Activated CD4-positive, alpha-beta T cell treated with anti-CD3 and anti-CD28 coated beads, Interleukin-2, amount 10 ng/mL, durations not matched to agents 7 days and 5 days (primary cell): Measurements from ENCODE around the gene SSH3. TPM values are rescaled to one million over a fixed set of nuclear protein-coding genes. Genes with fewer than 3 reads are reported as not detected.

Experiments used
- CTCF ChIA-PET: fragments of 350-600 bp; sonication (Branson Sonifier 250); formaldehyde crosslinking; loops from one replicate; lab custom pipeline; 2021; ENCODE audit warnings: antibody characterized with exemption; lab: Charles Lee
- POLR2A ChIA-PET: fragments of 350-600 bp; sonication (Branson Sonifier 250); formaldehyde crosslinking; loops from one replicate; lab custom pipeline; 2021; ENCODE audit warnings: antibody characterized with exemption; lab: Charles Lee
- DNase-seq: peaks from one replicate; pipeline ENCODE4 v3.0.0-alpha.2; 2020
- H3K27ac Mint-ChIP-seq: one replicate; pipeline ENCODE4 v1.8.0; 2021; ENCODE audit warnings: mild to moderate bottlenecking, moderate library complexity, mixed read lengths
- H3K27me3 Mint-ChIP-seq: one replicate; pipeline ENCODE4 v1.8.0; 2021; ENCODE audit warnings: mixed read lengths
- H3K36me3 Mint-ChIP-seq: one replicate; pipeline ENCODE4 v1.8.0; 2021; ENCODE audit warnings: low read depth, mixed read lengths
- H3K4me1 Mint-ChIP-seq: one replicate; pipeline ENCODE4 v1.8.0; 2021; ENCODE audit warnings: mixed read lengths
- H3K4me3 Mint-ChIP-seq: one replicate; pipeline ENCODE4 v1.8.0; 2021; ENCODE audit warnings: mild to moderate bottlenecking, moderate library complexity, mixed read lengths
- H3K9me3 Mint-ChIP-seq: one replicate; pipeline ENCODE4 v1.8.0; 2021; ENCODE audit warnings: mixed read lengths
- total RNA-seq, 2 experiments: library from RNA; stranded (reverse); gene quantifications; one replicate each; pipeline ENCODE4 v1.2.3, GENCODE V29; 2021

SSH3 gene
- total RNA-seq, 2 experiments from 2014 or later: 8.2 to 9.6 TPM

- ChIA-PET CTCF (interaction anchor here (0.9 to 2.8 kb wide), 16 partner anchors 8 to 103 kb away, joined by 3 to 18 read pairs (median 4); partner anchors contain the start of genes ANKRD13D, GRK2 and PPP1CA), POLR2A (interaction anchor here (1.5 kb wide), 1 partner anchor 26 kb away, joined by 5 read pairs; no protein-coding TSS in a partner anchor)
- peaks cover 15% of the 10 kb centered on the region for H3K36me3 Mint-ChIP-seq
- H3K9me3 Mint-ChIP-seq: no peaks in the 10 kb centered on the region
- no peaks in the 10 kb centered on the region for H3K27me3 Mint-ChIP-seq
- no peak overlapping the region for H3K27ac Mint-ChIP-seq
- DNase-seq: no peak
- peak overlapping the region; percentile 43 for H3K4me3 Mint-ChIP-seq
- peaks cover 10% of the 10 kb centered on the region for H3K4me1 Mint-ChIP-seq
Measured at GRCh38 chr11:67303835-67304411, 593 bp downstream of the SSH3 start.

- no peak overlapping the region for H3K4me3 Mint-ChIP-seq
- CTCF ChIA-PET: interaction anchor here (0.9 to 2.8 kb wide), 11 partner anchors 9 to 42 kb away, joined by 3 to 18 read pairs (median 3); partner anchors contain the start of gene ANKRD13D
Measured at GRCh38 chr11:67304511-67305113, 1.3 kb downstream of the SSH3 start.

GRCh38 chr11:67306769-67307544 is 3.6 kb downstream of the SSH3 start:
- H3K36me3 Mint-ChIP-seq: peaks cover 8% of the 10 kb centered on the region
- H3K4me1 Mint-ChIP-seq: peaks cover 15% of the 10 kb centered on the region
- no peak overlapping the region for H3K4me3 Mint-ChIP-seq
- no peak for DNase-seq
- H3K27me3 Mint-ChIP-seq: no peaks in the 10 kb centered on the region
- ChIA-PET CTCF (interaction anchor here (0.5 to 3.0 kb wide), 3 partner anchors 10 to 94 kb away, joined by 3 to 13 read pairs (median 5); no protein-coding TSS in a partner anchor), POLR2A (no interaction called here)
- H3K9me3 Mint-ChIP-seq: no peaks in the 10 kb centered on the region
- H3K27ac Mint-ChIP-seq: no peak overlapping the region

More at GRCh38 chr11:67304511-67305113, 1.3 kb downstream of the SSH3 start:
- peaks cover 10% of the 10 kb centered on the region for H3K4me1 Mint-ChIP-seq
- no peak for DNase-seq
- H3K9me3 Mint-ChIP-seq: no peaks in the 10 kb centered on the region
- no peak overlapping the region for H3K27ac Mint-ChIP-seq
- no peaks in the 10 kb centered on the region for H3K27me3 Mint-ChIP-seq
- H3K36me3 Mint-ChIP-seq: peaks cover 13% of the 10 kb centered on the region
- POLR2A ChIA-PET: no interaction called here

- DNase-seq: no peak
- H3K4me3 Mint-ChIP-seq: no peak overlapping the region
- no peak overlapping the region for H3K27ac Mint-ChIP-seq
- no peaks in the 10 kb centered on the region for H3K9me3 Mint-ChIP-seq
- H3K27me3 Mint-ChIP-seq: no peaks in the 10 kb centered on the region
- peaks cover 17% of the 10 kb centered on the region for H3K4me1 Mint-ChIP-seq
- peaks cover 4% of the 10 kb centered on the region for H3K36me3 Mint-ChIP-seq
- CTCF ChIA-PET: interaction anchor here (0.8 to 3.0 kb wide), 4 partner anchors 9 to 75 kb away, joined by 3 to 13 read pairs (median 6); no protein-coding TSS in a partner anchor
- POLR2A ChIA-PET: no interaction called here
Measured at GRCh38 chr11:67307545-67308001, 4.2 kb downstream of the SSH3 start.

GRCh38 chr11:67308031-67308866 is 4.9 kb downstream of the SSH3 start:
- no peaks in the 10 kb centered on the region for H3K27me3 Mint-ChIP-seq
- no peaks in the 10 kb centered on the region for H3K9me3 Mint-ChIP-seq
- POLR2A ChIA-PET: no interaction called here
- no peak for DNase-seq
- CTCF ChIA-PET: interaction anchor here (0.8 to 3.0 kb wide), 5 partner anchors 9 to 74 kb away, joined by 3 to 13 read pairs (median 5); no protein-coding TSS in a partner anchor
- H3K27ac Mint-ChIP-seq: no peak overlapping the region
- H3K36me3 Mint-ChIP-seq: no peaks in the 10 kb centered on the region
- no peak overlapping the region for H3K4me3 Mint-ChIP-seq
- H3K4me1 Mint-ChIP-seq: peaks cover 19% of the 10 kb centered on the region

GRCh38 chr11:67309166-67309565 is 5.8 kb downstream of the SSH3 start:
- CTCF ChIA-PET: interaction anchor here (1.3 to 3.0 kb wide), 2 partner anchors 8 to 48 kb away, joined by 3 to 13 read pairs; no protein-coding TSS in a partner anchor
- Mint-ChIP-seq H3K4me1 (peaks cover 27% of the 10 kb centered on the region), H3K36me3 (no peaks in the 10 kb centered on the region), H3K27ac (peak overlapping the region; percentile 9), H3K27me3 (no peaks in the 10 kb centered on the region), H3K4me3 (no peak overlapping the region), H3K9me3 (no peaks in the 10 kb centered on the region)
- no peak for DNase-seq
- POLR2A ChIA-PET: no interaction called here

GRCh38 chr11:67309661-67310061 is 6.3 kb downstream of the SSH3 start:
- ChIA-PET POLR2A (no interaction called here), CTCF (interaction anchor here (1.0 kb wide), 1 partner anchor 45 kb away, joined by 4 read pairs; no protein-coding TSS in a partner anchor)
- Mint-ChIP-seq H3K36me3 (no peaks in the 10 kb centered on the region), H3K4me1 (peaks cover 29% of the 10 kb centered on the region), H3K27me3 (no peaks in the 10 kb centered on the region), H3K4me3 (no peak overlapping the region), H3K9me3 (no peaks in the 10 kb centered on the region), H3K27ac (peak overlapping the region; percentile 46)
- DNase-seq: no peak

- H3K4me3 Mint-ChIP-seq: no peak overlapping the region
- ChIA-PET POLR2A (no interaction called here), CTCF (interaction anchor here (1.0 to 1.5 kb wide), 4 partner anchors 41 to 72 kb away, joined by 3 to 6 read pairs (median 4); no protein-coding TSS in a partner anchor)
- no peak for DNase-seq
- peaks cover 33% of the 10 kb centered on the region for H3K4me1 Mint-ChIP-seq
- H3K27ac Mint-ChIP-seq: peak overlapping the region; percentile 71
- no peaks in the 10 kb centered on the region for H3K36me3 Mint-ChIP-seq
- no peaks in the 10 kb centered on the region for H3K27me3 Mint-ChIP-seq
- no peaks in the 10 kb centered on the region for H3K9me3 Mint-ChIP-seq
Measured at GRCh38 chr11:67310246-67311050, 7.1 kb downstream of the SSH3 start.

GRCh38 chr11:67311051-67311555 is 7.8 kb downstream of the SSH3 start:
- ChIA-PET CTCF (interaction anchor here (1.0 to 1.5 kb wide), 5 partner anchors 8 to 72 kb away, joined by 3 to 6 read pairs (median 3); partner anchors contain the start of gene SSH3), POLR2A (no interaction called here)
- Mint-ChIP-seq H3K4me3 (no peak overlapping the region), H3K27ac (peak overlapping the region; percentile 71), H3K9me3 (no peaks in the 10 kb centered on the region), H3K36me3 (no peaks in the 10 kb centered on the region), H3K27me3 (no peaks in the 10 kb centered on the region), H3K4me1 (peaks cover 36% of the 10 kb centered on the region)
- DNase-seq: no peak

GRCh38 chr11:67311556-67312082 is 8.3 kb downstream of the SSH3 start:
- ChIA-PET CTCF (interaction anchor here (1.0 to 1.5 kb wide), 5 partner anchors 9 to 71 kb away, joined by 3 to 6 read pairs (median 3); partner anchors contain the start of gene SSH3), POLR2A (no interaction called here)
- DNase-seq: no peak
- Mint-ChIP-seq H3K36me3 (no peaks in the 10 kb centered on the region), H3K4me1 (peaks cover 39% of the 10 kb centered on the region), H3K4me3 (no peak overlapping the region), H3K27ac (peak overlapping the region; percentile 87), H3K9me3 (no peaks in the 10 kb centered on the region), H3K27me3 (no peaks in the 10 kb centered on the region)
